Central memory CD4-positive, alpha-beta T cell (primary cell): ENCODE results near the gene LGALS7B.
"Not testable (repeated sequence)": the region's sequence is repeated elsewhere in the genome, so short reads cannot be mapped to it uniquely, and the experiment has no call there.

Experiments used
- DNase-seq: peaks from one replicate; pipeline ENCODE4 v3.0.0; 2022

LGALS7B gene

DNA sequence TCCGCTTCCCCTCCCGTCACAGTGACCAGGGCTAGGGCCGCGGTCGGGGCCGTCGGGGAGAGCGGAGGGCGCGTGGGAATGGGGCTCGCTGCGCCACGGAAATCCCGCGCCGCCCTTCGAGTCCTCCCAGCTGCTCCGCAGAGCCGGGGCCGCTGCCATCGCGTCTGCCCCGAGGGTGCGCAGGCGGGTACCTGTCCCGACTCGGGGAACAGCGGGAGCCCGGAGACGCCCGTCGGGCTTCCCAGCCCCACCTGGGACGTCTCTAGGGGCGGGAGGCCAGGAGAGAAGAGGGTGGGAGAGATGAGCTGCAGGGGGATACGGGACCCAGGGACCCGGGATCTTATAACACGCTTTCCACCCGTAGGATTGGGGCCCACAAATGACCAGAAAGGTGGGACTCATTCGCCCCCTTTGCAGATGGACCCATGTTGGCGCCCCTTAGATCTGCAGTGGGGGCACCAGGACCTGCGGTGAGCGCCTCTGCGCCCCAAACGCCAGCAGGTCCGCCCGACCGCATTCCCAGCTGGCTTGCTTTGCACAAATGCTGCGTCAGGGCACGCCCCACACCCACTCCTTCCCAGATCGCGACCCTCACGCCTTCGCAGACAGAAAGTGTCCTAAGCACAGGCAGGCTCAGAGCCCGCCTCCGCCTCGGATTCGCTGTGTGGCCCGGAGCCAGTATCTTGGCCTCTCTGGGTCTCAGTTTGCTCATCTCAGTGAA, 18.6 kb upstream of the LGALS7B start:
- DNase-seq: not testable (repeated sequence)

- DNase-seq: not testable (repeated sequence)
Measured at GRCh38 chr19:38770949-38771275, 18.1 kb upstream of the LGALS7B start.

DNA sequence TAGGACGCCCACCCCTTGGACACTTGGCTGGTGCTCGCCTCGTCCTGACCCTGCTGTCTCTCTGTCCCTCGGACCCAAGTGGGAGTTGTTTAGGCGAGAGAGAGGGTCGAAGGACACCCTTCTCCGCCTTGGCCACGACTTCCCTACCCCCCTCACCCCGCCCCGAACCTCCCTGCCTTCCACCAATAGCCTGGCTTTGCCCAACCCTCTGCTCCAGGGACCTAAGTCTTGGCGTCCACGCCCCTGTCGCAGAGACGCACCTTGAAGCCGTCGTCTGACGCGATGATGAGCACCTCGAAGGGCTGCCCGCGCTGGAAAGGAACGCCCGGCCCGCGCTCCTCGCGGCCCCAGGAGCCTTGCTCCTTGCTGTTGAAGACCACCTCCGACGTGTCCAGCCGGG, 17.4 kb upstream of the LGALS7B start:
- DNase-seq: not testable (repeated sequence)

GRCh38 chr19:38773469-38774177, 15.4 kb upstream of the LGALS7B start, which contains the start of gene LGALS7:
LGALS7 (minus strand) TSS chr19:38773517; CDS start chr19:38773492, 25 bp downstream.
- no peak for DNase-seq

DNA sequence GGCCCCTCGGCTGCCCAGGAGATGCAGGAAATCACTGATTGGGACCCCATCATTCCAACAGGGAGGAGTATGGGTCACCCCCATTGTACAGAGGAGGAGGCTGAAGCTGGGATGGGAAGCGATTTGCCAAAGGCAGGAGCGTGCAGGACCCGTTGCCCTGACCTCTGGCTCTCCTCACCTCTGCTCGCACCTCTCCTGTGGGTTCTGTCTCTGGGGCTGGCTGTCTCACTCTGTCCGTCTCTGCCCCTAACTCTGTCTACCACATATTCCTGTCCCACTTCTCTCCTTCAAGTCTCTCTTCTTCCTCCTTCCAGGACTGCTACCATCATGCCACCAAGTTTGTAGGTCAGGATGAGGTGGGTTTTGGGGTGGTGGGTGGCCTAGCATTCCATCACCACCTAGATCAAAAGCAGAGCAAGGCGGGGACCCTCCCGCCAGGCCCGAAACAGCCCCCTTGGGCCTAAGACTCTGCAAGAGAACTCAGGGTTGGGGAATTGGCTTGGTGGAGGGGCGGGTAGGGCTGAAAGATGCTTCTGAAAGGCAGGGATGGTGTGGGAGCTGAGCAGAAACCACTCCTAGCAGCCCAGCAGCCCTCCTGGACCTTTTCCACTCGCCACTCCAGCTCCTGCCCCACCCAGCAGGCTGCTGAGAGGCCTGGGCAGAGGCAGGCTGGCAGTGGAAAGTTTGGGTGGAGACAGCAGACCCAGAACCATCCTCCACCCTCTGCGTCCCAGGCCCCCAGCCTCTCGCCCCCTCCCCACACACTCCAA, 14.6 kb upstream of the LGALS7B start:
- no peak for DNase-seq

DNA sequence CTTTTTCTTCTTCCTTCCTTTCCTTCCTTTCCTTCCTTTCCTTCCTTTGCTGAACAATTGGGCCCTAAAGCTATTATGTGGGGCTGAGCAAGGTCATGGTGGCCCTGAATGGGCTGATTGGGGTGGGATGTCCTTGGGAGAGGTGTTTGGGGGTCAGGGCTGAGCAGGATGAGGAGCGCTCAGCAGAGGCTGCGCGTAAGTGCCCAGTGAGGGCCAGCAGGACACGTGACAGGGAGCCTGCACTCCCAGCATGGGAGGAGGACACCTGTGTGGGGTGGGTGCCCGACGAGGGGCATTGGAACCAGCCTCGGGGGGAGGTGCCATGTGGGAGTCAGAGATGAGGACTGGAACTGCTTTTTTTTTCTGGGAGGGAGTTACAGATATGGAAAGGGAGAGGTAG, 10.3 kb upstream of the LGALS7B start:
- DNase-seq: no peak

GRCh38 chr19:38780443-38780842, 8.6 kb upstream of the LGALS7B start:
- DNase-seq: no peak

DNA sequence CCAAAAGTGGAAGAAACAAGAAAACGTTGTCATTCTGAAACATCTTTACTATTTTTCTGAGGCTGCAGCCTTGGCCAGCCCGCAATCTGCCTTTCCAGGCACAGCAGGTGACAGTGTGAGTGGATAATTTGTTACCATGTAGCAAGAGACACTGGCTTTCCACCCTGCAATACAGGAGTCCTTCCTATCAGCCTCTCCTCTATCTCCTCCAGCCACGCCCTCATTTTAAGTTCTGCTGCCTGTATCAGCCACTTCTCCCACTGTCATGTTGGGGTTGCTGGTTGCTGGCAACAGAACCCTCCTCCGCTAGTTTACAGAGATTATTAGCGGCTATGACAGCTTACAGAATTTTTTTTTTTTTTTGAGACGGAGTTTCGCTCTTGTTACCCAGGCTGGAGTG, 7.9 kb upstream of the LGALS7B start:
- DNase-seq: no peak

- not testable (repeated sequence) for DNase-seq
Measured at GRCh38 chr19:38782212-38782611, 6.8 kb upstream of the LGALS7B start.

GRCh38 chr19:38784224-38784623, 4.8 kb upstream of the LGALS7B start:
- DNase-seq: no peak

DNA sequence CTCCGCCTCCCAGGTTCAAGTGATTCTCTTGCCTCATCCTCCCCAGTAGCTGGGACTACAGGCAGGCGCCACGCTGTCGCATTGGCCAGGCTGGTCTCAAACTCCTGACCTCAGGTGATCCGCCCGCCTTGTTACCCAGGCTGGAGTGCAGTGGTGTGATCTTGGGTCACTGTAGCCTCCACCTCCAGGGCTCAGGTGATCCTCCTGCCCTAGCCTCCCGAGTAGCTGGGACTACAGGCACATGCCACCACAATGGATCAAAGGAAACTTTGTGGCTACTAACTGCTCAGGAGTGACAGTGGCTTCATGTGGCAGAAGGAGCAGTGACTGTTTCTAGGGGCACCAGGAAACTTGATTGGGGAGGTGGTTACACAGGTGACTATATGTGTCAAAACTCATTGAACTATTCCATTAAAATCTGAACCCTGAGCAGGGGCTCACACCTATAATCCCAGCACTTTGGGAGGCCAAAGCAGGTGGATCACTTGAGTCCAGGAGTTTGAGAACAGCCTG, 3.8 kb upstream of the LGALS7B start:
- no peak for DNase-seq

GRCh38 chr19:38786061-38786460, 2.9 kb upstream of the LGALS7B start:
- not testable (repeated sequence) for DNase-seq

- no peak for DNase-seq
Measured at GRCh38 chr19:38786572-38787265, 2.3 kb upstream of the LGALS7B start.

DNA sequence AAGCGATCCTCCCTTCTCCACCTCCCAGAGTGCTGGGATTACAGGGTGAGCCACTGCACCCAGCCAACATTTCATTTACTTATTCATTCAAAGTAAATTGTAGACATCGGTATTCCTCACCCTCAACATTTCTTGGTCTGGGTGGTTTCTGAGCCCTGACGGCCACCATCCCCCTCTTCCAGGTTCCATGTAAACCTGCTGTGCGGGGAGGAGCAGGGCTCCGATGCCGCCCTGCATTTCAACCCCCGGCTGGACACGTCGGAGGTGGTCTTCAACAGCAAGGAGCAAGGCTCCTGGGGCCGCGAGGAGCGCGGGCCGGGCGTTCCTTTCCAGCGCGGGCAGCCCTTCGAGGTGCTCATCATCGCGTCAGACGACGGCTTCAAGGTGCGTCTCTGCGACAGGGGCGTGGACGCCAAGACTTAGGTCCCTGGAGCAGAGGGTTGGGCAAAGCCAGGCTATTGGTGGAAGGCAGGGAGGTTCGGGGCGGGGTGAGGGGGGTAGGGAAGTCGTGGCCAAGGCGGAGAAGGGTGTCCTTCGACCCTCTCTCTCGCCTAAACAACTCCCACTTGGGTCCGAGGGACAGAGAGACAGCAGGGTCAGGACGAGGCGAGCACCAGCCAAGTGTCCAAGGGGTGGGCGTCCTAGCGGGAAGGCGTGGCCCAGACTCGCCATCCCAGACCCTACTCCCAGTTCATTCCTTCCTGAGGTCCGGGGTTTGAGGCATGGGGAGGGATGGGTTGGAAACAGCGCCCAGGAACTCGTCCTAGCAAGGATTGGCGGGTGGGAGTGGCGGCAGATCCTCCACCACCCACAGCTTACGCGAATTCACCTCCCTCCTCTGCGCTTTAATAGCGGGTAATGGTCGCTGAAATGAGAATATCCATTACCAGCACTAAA, 1.8 kb downstream of the LGALS7B start:
- DNase-seq: not testable (repeated sequence)

DNA sequence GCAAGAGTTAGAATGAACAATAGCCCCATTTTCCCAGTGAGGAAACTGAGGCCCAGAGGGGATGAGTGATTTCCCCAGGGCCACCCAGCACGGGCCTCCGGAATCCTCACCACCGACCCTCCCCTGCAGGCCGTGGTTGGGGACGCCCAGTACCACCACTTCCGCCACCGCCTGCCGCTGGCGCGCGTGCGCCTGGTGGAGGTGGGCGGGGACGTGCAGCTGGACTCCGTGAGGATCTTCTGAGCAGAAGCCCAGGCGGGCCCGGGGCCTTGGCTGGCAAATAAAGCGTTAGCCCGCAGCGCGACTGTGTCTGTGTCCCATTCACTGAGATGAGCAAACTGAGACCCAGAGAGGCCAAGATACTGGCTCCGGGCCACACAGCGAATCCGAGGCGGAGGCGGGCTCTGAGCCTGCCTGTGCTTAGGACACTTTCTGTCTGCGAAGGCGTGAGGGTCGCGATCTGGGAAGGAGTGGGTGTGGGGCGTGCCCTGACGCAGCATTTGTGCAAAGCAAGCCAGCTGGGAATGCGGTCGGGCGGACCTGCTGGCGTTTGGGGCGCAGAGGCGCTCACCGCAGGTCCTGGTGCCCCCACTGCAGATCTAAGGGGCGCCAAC, 2.6 kb downstream of the LGALS7B start:
- DNase-seq: not testable (repeated sequence)

GRCh38 chr19:38792250-38793111, 3.5 kb downstream of the LGALS7B start:
- no peak for DNase-seq

DNA sequence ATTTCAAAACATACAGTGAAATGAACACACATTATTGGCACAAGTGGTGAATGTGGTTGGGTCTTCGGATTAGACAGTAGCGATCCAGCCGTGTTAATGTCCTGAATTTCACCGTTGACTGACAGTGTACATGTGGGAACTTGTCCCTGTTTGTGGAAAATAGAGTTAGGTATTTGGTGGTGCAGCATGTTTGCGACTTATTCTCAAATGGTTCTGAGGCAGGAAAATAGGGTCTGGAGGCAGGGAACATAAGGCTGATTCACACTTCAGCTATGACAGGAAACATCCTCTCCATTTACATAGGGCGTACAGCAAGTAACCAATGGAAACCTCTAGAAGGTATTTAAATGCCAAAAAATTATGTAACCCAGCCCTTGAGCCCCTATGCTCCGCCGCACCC, 4.2 kb downstream of the LGALS7B start:
- no peak for DNase-seq

DNA sequence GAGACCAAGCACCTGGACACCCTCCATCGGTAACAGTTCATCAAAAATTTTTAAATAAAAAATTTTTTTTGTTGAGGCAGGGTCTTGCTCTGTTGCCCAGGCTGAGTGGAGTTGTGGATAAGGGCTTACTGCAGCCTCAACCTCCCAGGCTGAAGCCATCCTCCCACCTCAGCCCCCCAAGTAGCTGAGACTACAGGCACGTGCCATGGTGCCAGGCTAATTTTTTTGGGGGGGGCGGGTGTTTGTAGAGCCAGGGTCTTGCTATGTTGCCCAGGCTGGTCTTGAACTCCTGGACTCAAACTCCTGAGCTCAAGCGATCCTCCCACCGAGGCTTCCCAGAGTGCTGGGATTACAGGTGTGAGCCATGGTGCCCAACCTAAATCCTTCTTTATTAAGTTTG, 4.7 kb downstream of the LGALS7B start:
- no peak for DNase-seq

- DNase-seq: no peak
Measured at GRCh38 chr19:38795549-38795948, 6.5 kb downstream of the LGALS7B start.

DNA sequence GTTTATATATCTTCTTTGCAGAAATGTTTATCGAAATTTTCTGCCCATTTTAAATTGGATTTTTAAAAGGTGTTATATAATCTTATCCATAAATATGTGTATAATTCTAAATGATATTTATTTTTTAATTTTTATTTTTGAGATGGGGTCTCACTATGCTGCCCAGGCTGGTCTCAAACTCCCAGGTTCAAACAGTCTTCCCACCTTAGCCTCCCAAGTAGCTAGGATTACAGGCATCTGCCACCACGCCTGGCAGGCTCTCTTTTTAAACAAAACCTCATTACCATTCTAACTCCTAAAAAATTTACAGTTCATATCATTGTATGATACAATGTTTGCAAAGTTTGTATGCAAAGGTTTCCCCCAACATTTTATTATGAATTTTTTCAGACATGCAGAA, 7.2 kb downstream of the LGALS7B start:
- DNase-seq: no peak
